ENCODE data around the gene KLRD1.

- no peak for TF ChIP-seq CTCF (conservative IDR thresholded peaks at IDR 0.05; ENCODE audit: low read depth, low read length)
- no peak for TF ChIP-seq POLR2A (IDR thresholded peaks at IDR 0.05; ENCODE audit: low read depth, low read length)
Measured at GRCh38 chr12:10285919-10286318, 21.8 kb upstream of the KLRD1 start.
